Endometrial microvascular endothelial cells (primary cell): Measurements from ENCODE around the gene LAT. TPM values are rescaled to one million over a fixed set of nuclear protein-coding genes. Genes with fewer than 3 reads are reported as not detected.
"Not testable (repeated sequence)": the region's sequence is repeated elsewhere in the genome, so short reads cannot be mapped to it uniquely, and the experiment has no call there.

Source experiments
- in situ Hi-C: cut with HindIII; loops from 2 replicates; pipeline ENCODE4 v1.10.0; 2017; ENCODE audit warnings: low sequenced_read_pairs, low pct_unique_long_range_greater_than_20kb; ENCODE audit errors: inconsistent ontology term
- total RNA-seq: library from RNA; depleted of rRNA; stranded (reverse); fragments of >200 nt; gene quantifications from one replicate; pipeline ENCODE4 v1.2.3, GENCODE V29; 2015; ENCODE audit errors: inconsistent ontology term

Gene LAT, protein sequence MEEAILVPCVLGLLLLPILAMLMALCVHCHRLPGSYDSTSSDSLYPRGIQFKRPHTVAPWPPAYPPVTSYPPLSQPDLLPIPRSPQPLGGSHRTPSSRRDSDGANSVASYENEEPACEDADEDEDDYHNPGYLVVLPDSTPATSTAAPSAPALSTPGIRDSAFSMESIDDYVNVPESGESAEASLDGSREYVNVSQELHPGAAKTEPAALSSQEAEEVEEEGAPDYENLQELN
- total RNA-seq = 1.1 TPM

DNA sequence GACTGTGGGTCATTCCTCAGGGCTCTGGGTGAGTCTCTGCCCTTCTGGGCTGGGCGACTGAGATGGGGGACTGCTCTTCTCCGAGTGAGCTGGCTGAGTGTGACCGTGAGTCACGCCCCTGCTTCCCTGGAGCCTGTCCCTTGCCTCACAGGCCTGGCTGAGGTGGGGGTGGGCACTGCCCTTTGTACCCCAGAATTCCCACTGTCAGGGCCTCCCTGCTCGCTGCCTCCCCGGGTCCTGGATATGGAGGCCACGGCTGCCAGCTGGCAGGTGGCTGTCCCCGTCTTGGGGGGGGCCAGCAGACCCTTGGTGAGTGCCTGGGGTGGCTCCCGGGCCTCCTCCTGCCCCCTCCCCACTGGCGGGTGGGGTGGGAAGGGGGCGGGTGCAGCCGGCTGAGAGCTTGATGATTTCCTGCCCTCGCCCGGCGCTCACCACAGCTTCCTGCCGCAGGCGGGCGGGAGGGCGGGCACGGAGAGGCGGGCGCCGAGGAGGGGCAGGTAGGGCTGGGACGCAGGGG lies at the start of gene LAT:
Gene LAT (plus strand): TSS at position 434 of the 517 bp plus-strand sequence. CDS start 366 bp downstream, outside the sequence.
- in situ Hi-C loops = no loop called here

- in situ Hi-C loops = no loop called here
These were observed 49.5 kb upstream of the LAT start for GRCh38 chr16:28935346-28935745.

DNA sequence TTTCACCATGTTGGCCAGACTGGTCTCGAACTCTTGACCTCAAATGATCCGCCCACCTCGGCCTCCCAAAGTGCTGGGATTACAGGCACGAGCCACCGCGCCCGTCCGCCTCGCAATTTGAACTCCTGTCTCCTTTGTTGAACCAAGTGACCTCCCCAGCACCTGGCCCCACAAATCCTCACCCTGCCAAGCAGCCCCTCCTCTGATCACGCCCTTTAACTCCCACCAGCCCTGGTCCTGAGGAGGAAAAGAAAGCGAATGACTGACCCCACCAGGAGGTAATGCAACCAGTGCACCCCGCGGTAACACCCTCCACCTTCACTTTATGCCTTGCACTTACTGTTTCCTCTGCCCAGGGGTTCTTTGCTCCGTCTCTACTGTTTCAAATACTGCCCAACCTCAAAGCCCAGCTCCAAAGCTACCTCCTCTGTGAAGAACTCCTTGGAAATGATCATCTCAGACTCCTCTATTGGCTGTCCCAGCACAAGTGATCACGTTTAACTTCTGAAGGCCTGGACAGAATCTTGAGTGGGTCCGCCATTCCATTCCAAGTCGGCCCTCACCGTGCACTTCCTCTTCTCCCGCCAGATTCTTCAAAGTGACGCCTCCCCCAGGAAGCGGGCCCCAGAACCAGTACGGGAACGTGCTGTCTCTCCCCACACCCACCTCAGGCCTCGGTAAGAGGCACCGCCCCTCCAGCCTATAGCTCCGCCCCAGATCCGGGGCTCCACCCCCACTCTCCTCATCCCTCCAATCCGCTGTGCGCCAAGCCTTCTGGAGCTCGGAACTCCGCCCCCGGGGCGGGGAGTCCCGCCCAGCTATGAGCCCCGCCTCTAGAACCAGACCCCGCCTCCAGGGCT lies 48.7 kb upstream of the LAT start:
- in situ Hi-C loops = no loop called here

DNA sequence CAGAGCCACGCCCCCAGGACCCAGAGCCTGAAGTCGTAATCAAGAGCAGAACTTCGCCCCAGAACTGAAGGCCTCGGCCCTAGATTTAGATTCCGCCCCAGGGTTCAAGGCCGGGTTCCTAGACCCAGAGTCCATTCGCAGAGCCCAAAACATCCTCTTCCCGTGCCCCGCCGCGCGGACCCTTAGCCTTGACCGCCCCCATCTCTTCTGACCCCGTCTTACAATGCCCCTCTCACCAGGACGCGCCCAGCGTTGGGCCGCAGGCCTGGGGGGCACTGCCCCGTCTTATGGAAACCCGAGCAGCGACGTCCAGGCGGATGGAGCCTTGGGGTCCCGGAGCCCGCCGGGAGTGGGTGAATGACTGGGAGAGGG lies 48.1 kb upstream of the LAT start:
- in situ Hi-C loops = no loop called here

- in situ Hi-C loops = no loop called here
These were observed 47.5 kb upstream of the LAT start for GRCh38 chr16:28937222-28937876.

DNA sequence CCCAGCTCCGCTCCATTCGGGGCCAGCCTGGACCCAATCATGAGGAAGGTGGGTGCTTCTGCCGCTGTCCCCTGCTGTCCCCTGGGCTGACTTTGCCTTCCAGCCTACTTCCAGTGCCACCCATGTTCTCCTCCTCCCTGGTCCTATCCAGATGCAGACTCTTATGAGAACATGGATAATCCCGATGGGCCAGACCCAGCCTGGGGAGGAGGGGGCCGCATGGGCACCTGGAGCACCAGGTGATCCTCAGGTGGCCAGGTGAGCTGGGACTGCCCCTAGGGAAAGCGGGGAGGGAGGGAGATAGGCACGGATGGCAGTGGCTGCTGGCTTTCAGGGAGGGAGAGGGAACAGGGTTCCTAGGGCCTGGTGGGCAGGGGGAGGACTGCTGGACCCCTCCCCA lies 46.1 kb upstream of the LAT start:
- in situ Hi-C loops = no loop called here

GRCh38 chr16:28939825-28940224 lies 45.0 kb upstream of the LAT start:
- in situ Hi-C loops = not testable (repeated sequence)

- in situ Hi-C loops = no loop called here
These were observed 41.6 kb upstream of the LAT start for GRCh38 chr16:28943281-28943680.

GRCh38 chr16:28946681-28947080 lies 38.2 kb upstream of the LAT start:
- in situ Hi-C loops = no loop called here

DNA sequence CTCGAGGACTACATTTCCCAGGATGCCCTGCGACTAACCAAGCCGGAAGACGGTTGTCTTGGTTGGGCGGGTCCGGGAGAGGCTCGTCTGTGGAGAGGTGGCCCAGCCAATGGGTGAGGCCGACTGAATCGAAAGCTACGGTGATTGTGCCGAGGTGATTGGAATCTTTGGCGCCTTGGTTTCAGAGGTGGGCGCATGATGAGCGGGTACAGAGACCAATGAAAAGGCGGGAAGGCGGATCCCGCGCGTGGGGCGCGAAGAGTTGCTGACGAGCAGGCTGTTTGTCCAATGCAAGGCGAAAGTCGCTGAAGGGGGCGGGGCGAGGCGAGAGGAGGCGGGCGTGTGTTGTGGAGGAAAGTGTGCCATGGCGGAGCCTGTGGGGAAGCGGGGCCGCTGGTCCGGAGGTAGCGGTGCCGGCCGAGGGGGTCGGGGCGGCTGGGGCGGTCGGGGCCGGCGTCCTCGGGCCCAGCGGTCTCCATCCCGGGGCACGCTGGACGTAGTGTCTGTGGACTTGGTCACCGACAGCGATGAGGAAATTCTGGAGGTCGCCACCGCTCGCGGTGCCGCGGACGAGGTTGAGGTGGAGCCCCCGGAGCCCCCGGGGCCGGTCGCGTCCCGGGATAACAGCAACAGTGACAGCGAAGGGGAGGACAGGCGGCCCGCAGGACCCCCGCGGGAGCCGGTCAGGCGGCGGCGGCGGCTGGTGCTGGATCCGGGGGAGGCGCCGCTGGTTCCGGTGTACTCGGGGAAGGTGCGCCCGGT lies 34.0 kb upstream of the LAT start, which contains the start of gene NFATC2IP:
Gene NFATC2IP (plus strand): TSS at position 290 of the 762 bp plus-strand sequence. CDS start 75 bp downstream, at position 365.
- in situ Hi-C loops = no loop called here

- in situ Hi-C loops = no loop called here
These were observed 33.4 kb upstream of the LAT start for GRCh38 chr16:28951410-28951943.

- in situ Hi-C loops = no loop called here
These were observed 26.6 kb upstream of the LAT start for GRCh38 chr16:28958216-28958615.

GRCh38 chr16:28958836-28959235 lies 26.0 kb upstream of the LAT start:
- in situ Hi-C loops = no loop called here

DNA sequence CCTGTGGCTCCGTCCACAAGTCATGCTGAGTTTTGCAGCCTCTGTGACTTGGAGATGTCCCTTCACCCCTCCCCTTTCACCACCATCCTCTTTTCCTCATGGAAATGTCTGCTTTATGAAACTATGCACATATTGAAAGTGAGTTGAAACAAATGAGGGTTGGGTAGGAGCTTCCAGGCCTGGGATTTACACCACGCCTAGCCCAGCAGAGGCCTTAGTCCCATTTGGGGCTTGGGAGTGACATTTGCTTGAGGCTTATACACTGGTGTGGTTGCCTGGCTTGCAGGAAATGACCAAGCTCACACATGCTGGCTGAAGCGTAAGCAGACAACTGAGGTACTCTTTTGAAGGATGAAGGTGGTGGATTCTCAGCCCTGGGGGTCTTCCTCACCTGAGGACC lies 20.8 kb upstream of the LAT start:
- in situ Hi-C loops = no loop called here

DNA sequence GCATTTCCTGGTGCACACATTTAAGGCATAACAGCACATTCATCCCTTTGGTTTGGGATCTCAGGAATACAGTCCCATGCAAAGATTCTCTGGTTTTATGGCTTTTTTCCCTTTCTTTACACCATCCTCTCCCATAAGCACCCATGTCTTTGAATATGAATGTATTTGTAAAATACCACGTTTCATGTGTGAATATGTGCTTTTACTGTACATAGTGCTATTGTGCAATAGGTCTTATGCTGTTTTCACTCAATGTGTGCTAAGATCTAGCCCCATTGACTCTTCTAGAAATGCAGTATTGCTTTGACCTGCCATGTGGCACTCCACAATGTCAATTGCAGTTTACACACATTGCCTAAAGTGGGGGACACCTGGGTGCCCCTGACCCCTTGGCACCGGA lies 20.4 kb upstream of the LAT start:
- in situ Hi-C loops = no loop called here

GRCh38 chr16:28967156-28967555 lies 17.7 kb upstream of the LAT start:
- in situ Hi-C loops = no loop called here

GRCh38 chr16:28969696-28970095 lies 15.2 kb upstream of the LAT start:
- in situ Hi-C loops = not testable (repeated sequence)

DNA sequence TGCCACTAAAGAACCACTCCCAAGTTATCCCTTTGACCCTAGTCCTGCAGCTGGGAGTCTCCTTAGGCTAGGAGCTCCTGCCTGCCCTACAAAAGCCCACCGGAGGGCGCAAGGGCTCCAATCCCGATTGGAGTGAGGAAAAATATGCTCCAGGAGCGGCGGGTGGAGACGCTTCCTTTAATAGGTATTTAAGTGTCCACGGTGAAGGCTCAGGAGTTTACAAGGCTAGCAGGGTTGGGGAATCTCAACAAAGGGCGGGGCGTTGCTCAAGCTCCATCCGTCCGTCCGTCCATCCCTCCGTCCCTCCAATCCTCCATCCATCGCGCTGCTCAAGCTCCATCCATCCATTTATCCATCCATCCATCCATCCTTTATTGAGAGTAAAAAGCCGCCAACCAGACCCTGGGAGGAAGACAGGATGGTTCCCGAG lies 10.8 kb upstream of the LAT start:
- in situ Hi-C loops = no loop called here
